IMR-90 (cell line): ENCODE measurements around the gene ARL14EPL. TPM values are rescaled to one million over a fixed set of nuclear protein-coding genes. Genes with fewer than 3 reads are reported as not detected.
"Not testable (repeated sequence)": the region's sequence is repeated elsewhere in the genome, so short reads cannot be mapped to it uniquely, and the experiment has no call there.

Experiments used
- ATAC-seq: fragments of 200-7000 bp; cut with Tn5 transposase; 2 replicates; pipeline ENCODE4 v1.9.1; 2020; ENCODE audit warnings: low read depth, mild to moderate bottlenecking, moderate library complexity
- BruUV-seq: library from RNA; stranded (reverse); fragments of 400-500 nt; replicated peaks from 2 replicates; lab custom pipeline; 2021; lab: Mats Ljungman, UMichigan
- CTCF ChIA-PET: fragments of 300-600 bp; formaldehyde crosslinking; extraction: SDS; loops from one replicate; lab custom pipeline; 2021; ENCODE audit warnings: antibody characterized with exemption; lab: Yijun Ruan, JAX
- POLR2A ChIA-PET: fragments of 300-600 bp; sonication (Branson Sonifier 250); formaldehyde crosslinking; loops from one replicate; lab custom pipeline; 2022; ENCODE audit warnings: antibody characterized with exemption; ENCODE audit not compliant: unreplicated experiment; lab: Charles Lee
- DNase-seq: peaks from one replicate; pipeline ENCODE4 v3.0.0; 2013
- H2AFZ ChIP-seq: replicated peaks from 2 replicates; pipeline ENCODE3; 2013; ENCODE audit warnings: low read length, mild to moderate bottlenecking; ENCODE audit not compliant: poor library complexity
- H2AK5ac ChIP-seq: 2 replicates; pipeline ENCODE4 v1.6.1; 2013; ENCODE audit warnings: low read depth, low read length, inconsistent platforms
- H2AK9ac ChIP-seq: replicated peaks from 2 replicates; pipeline ENCODE3; 2013; ENCODE audit warnings: mild to moderate bottlenecking, low read depth, low read length, moderate library complexity; ENCODE audit not compliant: poor library complexity
- H2BK120ac ChIP-seq: 2 replicates; pipeline ENCODE4 v1.6.1; 2013; ENCODE audit warnings: low read depth, low read length, inconsistent platforms
- H2BK15ac ChIP-seq: 3 replicates; pipeline ENCODE4 v1.6.1; 2013; ENCODE audit warnings: low read depth, low read length, inconsistent platforms
- H2BK20ac ChIP-seq: 2 replicates; pipeline ENCODE4 v1.6.1; 2013; ENCODE audit warnings: low read depth, mild to moderate bottlenecking, inconsistent platforms, low read length, moderate library complexity
- H2BK5ac ChIP-seq: 2 replicates; pipeline ENCODE4 v1.6.1; 2013; ENCODE audit warnings: mild to moderate bottlenecking, low read depth, low read length, inconsistent platforms; ENCODE audit not compliant: poor library complexity, severe bottlenecking
- H3K14ac ChIP-seq: replicated peaks from 2 replicates; pipeline ENCODE4 v1.6.1; 2013; ENCODE audit warnings: low read depth, low read length, inconsistent platforms
- H3K18ac ChIP-seq: 2 replicates; pipeline ENCODE4 v1.6.1; 2013; ENCODE audit warnings: low read depth, low read length, control low read depth
- H3K23ac ChIP-seq: 2 replicates; pipeline ENCODE4 v1.6.1; 2013; ENCODE audit warnings: low read depth, low read length, inconsistent platforms
- H3K27ac ChIP-seq: 2 replicates; pipeline ENCODE4 v1.5.1; 2013; ENCODE audit warnings: mild to moderate bottlenecking, control low read depth, low read length; ENCODE audit not compliant: insufficient read depth
- H3K27me3 ChIP-seq: 2 replicates; pipeline ENCODE4 v1.6.1; 2013; ENCODE audit warnings: low read length; ENCODE audit not compliant: control insufficient read depth, insufficient read depth
- H3K36me3 ChIP-seq: 2 replicates; pipeline ENCODE4 v1.6.1; 2013; ENCODE audit warnings: low read length, mixed read lengths; ENCODE audit not compliant: control insufficient read depth, insufficient read depth
- H3K4ac ChIP-seq: 2 replicates; pipeline ENCODE4 v1.6.1; 2013; ENCODE audit warnings: low read depth, low read length, inconsistent platforms
- H3K4me1 ChIP-seq: 2 replicates; pipeline ENCODE4 v1.6.1; 2013; ENCODE audit warnings: low read length, mixed read lengths; ENCODE audit not compliant: control insufficient read depth, insufficient read depth
- H3K4me2 ChIP-seq: 2 replicates; pipeline ENCODE4 v1.6.1; 2013; ENCODE audit warnings: low read depth, mild to moderate bottlenecking, control low read depth, low read length, moderate library complexity
- H3K4me3 ChIP-seq: 2 replicates; pipeline ENCODE4 v1.5.1; 2013; ENCODE audit warnings: low read depth, mild to moderate bottlenecking, control low read depth, low read length, moderate library complexity; ENCODE audit not compliant: insufficient read depth
- H3K56ac ChIP-seq: 2 replicates; pipeline ENCODE4 v1.6.1; 2013; ENCODE audit warnings: low read length, inconsistent platforms; ENCODE audit not compliant: insufficient read depth; ENCODE audit errors: extremely low read depth
- H3K79me1 ChIP-seq, 2 experiments: 2 replicates each; pipeline ENCODE4 v1.6.1; 2013; ENCODE audit warnings: low read length in 2 of 2, inconsistent platforms in 1 of 2, low read depth in 1 of 2
- H3K9ac ChIP-seq: 2 replicates; pipeline ENCODE4 v1.6.1; 2013; ENCODE audit warnings: low read depth, low read length, control low read depth
- H3K9me1 ChIP-seq: 2 replicates; pipeline ENCODE4 v1.6.1; 2013; ENCODE audit warnings: low read length, inconsistent platforms; ENCODE audit not compliant: insufficient read depth
- H3K9me3 ChIP-seq: 2 replicates; pipeline ENCODE4 v1.6.1; 2013; ENCODE audit warnings: low read length; ENCODE audit not compliant: control insufficient read depth, insufficient read depth
- H4K20me1 ChIP-seq: 2 replicates; pipeline ENCODE4 v1.6.1; 2013; ENCODE audit warnings: low read length, inconsistent platforms; ENCODE audit not compliant: insufficient read depth
- H4K5ac ChIP-seq: 2 replicates; pipeline ENCODE4 v1.6.1; 2013; ENCODE audit warnings: mild to moderate bottlenecking, low read depth, low read length, control low read depth
- H4K8ac ChIP-seq, 2 experiments: 2 replicates each; pipeline ENCODE4 v1.6.1; 2013; ENCODE audit warnings: low read depth in 2 of 2, low read length in 2 of 2, control low read depth in 1 of 2, inconsistent platforms in 1 of 2
- H4K91ac ChIP-seq: 2 replicates; pipeline ENCODE4 v1.6.1; 2013; ENCODE audit warnings: low read depth, low read length, inconsistent platforms; ENCODE audit not compliant: insufficient read depth
- WGBS, 2 experiments: methylation state at CpG; one replicate each; pipeline versions ENCODE4 v1.1.5 to v1.1.7; 2013; ENCODE audit warnings: missing lambda C conversion rate in 2 of 2; ENCODE audit not compliant: insufficient read length in 1 of 2; ENCODE audit errors: extremely low coverage in 2 of 2; 5-methylcytosine and 5-hydroxymethylcytosine counted together
- dilution Hi-C: fragments of 300-500 bp; cut with HindIII; formaldehyde crosslinking; loops from one replicate; pipeline ENCODE4 v1.14.3; 2018; ENCODE audit warnings: low sequenced_read_pairs; ENCODE audit not compliant: unreplicated experiment
- in situ Hi-C: fragments of 300-500 bp; cut with MboI; formaldehyde crosslinking; loops from 3 replicates; pipeline ENCODE4 v1.14.3; 2019; ENCODE audit warnings: low sequenced_read_pairs, inconsistent platforms, mixed read lengths
- intact Hi-C: fragments of 100-400 bp; cut with micrococcal nuclease; formaldehyde crosslinking; loops from 2 replicates; pipeline ENCODE4 v1.10.0; 2022
- polyA plus RNA-seq, 3 experiments: library from polyadenylated mRNA; depleted of rRNA; stranded (reverse); fragments of >200 nt; gene quantifications; 2 replicates each; pipeline ENCODE4 v1.2.3, GENCODE V29; 2012; ENCODE audit warnings: low replicate concordance in 1 of 3
- total RNA-seq: library from RNA; depleted of rRNA; stranded (reverse); fragments of >200 nt; gene quantifications from 2 replicates; pipeline ENCODE4 v1.2.3, GENCODE V29; 2012; rRNA removed

Gene ARL14EPL
- total and polyA plus RNA-seq, 2 of the 4 experiments (the other 2 are of a cell fraction): not detected

GRCh38 chr5:116104941-116105340, 72.7 kb downstream of the ARL14EPL start:
- H3K27me3 ChIP-seq, H3K14ac ChIP-seq, H3K18ac ChIP-seq, H3K23ac ChIP-seq, H4K91ac ChIP-seq, intact Hi-C loops, H3K36me3 ChIP-seq, CTCF ChIA-PET, H3K9ac ChIP-seq, H3K4me1 ChIP-seq, H2BK15ac ChIP-seq, H2AK9ac ChIP-seq, H4K20me1 ChIP-seq, H3K4me3 ChIP-seq, ATAC-seq, H3K4me2 ChIP-seq, DNase-seq, H2BK5ac ChIP-seq, in situ Hi-C loops, BruUV-seq, H2AFZ ChIP-seq, dilution Hi-C loops, H3K9me3 ChIP-seq, H3K56ac ChIP-seq, H3K27ac ChIP-seq, H3K9me1 ChIP-seq, H2BK20ac ChIP-seq, H2BK120ac ChIP-seq, POLR2A ChIA-PET, H3K79me1 ChIP-seq, H2AK5ac ChIP-seq, H4K5ac ChIP-seq, H3K4ac ChIP-seq, H4K8ac ChIP-seq: not testable (repeated sequence)
- no CpG with 5 or more reads among the region's 2 CpGs for WGBS, 2 experiments

Other genes with a start within 250 kb of the ARL14EPL start
- 3.3 and 8.6 TPM in 2 replicates for gene CDO1, start 215.8 kb upstream of the ARL14EPL start, total RNA-seq
- 4.8 and 7.9 TPM in 2 replicates for gene CDO1, start 215.8 kb upstream of the ARL14EPL start, polyA plus RNA-seq (2012; rRNA removed)
- gene ATG12, start 190.9 kb upstream of the ARL14EPL start, total RNA-seq: 95.7 and 117 TPM in 2 replicates
- gene ATG12, start 190.9 kb upstream of the ARL14EPL start, polyA plus RNA-seq (2012; rRNA removed): 55.6 and 68.0 TPM in 2 replicates
- 21.9 and 93.9 TPM in 2 replicates for gene AP3S1, start 190.5 kb upstream of the ARL14EPL start, total RNA-seq
- 52.8 and 73.1 TPM in 2 replicates for gene AP3S1, start 190.5 kb upstream of the ARL14EPL start, polyA plus RNA-seq (2012; rRNA removed)
- under 0.01 and 0.18 TPM in 2 replicates for gene LVRN, start 70.0 kb upstream of the ARL14EPL start, total RNA-seq
- 0.06 and 0.10 TPM in 2 replicates for gene LVRN, start 70.0 kb upstream of the ARL14EPL start, polyA plus RNA-seq (2012; rRNA removed)
- 20.4 and 35.8 TPM in 2 replicates for gene COMMD10, start 52.6 kb downstream of the ARL14EPL start, total RNA-seq
- 9.5 and 12.8 TPM in 2 replicates for gene COMMD10, start 52.6 kb downstream of the ARL14EPL start, polyA plus RNA-seq (2012; rRNA removed)